B cell (primary cell): ENCODE measurements around the gene OSER1. TPM values are rescaled to one million over a fixed set of nuclear protein-coding genes. Genes with fewer than 3 reads are reported as not detected.

Experiments
- ATAC-seq: fragments of 200-7000 bp; cut with Tn5 transposase; one replicate; pipeline ENCODE4 v1.10.0; 2021; ENCODE audit warnings: low read depth, mild to moderate bottlenecking, moderate number of reproducible peaks, moderate library complexity
- CTCF ChIA-PET: fragments of 350-600 bp; sonication (Branson Sonifier 250); formaldehyde crosslinking; loops from one replicate; lab custom pipeline; 2021; ENCODE audit warnings: antibody characterized with exemption, inconsistent platforms; lab: Charles Lee
- POLR2A ChIA-PET: fragments of 350-600 bp; sonication (Branson Sonifier 250); formaldehyde crosslinking; loops from one replicate; lab custom pipeline; 2021; ENCODE audit warnings: antibody characterized with exemption; lab: Charles Lee
- DNase-seq: peaks from one replicate; pipeline ENCODE4 v3.0.0; 2013
- H2AFZ ChIP-seq: 2 replicates; pipeline ENCODE4 v1.6.1; 2012; ENCODE audit warnings: mild to moderate bottlenecking, low read depth, low read length; ENCODE audit not compliant: insufficient read depth, poor library complexity, severe bottlenecking
- H3K27ac ChIP-seq, 2 donors: 1 replicate in 1 of 2; 2 replicates in 1 of 2; pipeline ENCODE4 v1.5.1; 2012 to 2013; ENCODE audit warnings: low read length in 2 of 2, mild to moderate bottlenecking in 2 of 2, moderate library complexity in 1 of 2
- H3K27me3 ChIP-seq, 4 experiments: fragments of 200-600 bp in 1 of 4; sonication (generic) in 1 of 4; replicated peaks in 1 of 4; 1 replicate in 2 of 4; 2 replicates in 2 of 4; pipeline versions ENCODE4 v1.6.1 to v1.7.0; 2013 to 2016; ENCODE audit warnings: low read length in 3 of 4, mild to moderate bottlenecking in 2 of 4, mixed read lengths in 1 of 4, moderate library complexity in 1 of 4; ENCODE audit not compliant: insufficient read depth in 4 of 4, control insufficient read depth in 3 of 4; ENCODE audit errors: control extremely low read depth in 1 of 4
- H3K36me3 ChIP-seq, 2 experiments: replicated peaks in 1 of 2; 1 replicate in 1 of 2; 2 replicates in 1 of 2; pipeline versions ENCODE4 v1.6.1 to v1.7.1; 2013; ENCODE audit warnings: low read length in 1 of 2; ENCODE audit not compliant: insufficient read depth in 2 of 2, control insufficient read depth in 1 of 2; ENCODE audit errors: control extremely low read depth in 1 of 2, extremely low read depth in 1 of 2
- H3K4me1 ChIP-seq, 2 donors: fragments of 200-600 bp in 1 of 2; sonication (generic) in 1 of 2; 1 replicate in 1 of 2; 2 replicates in 1 of 2; pipeline versions ENCODE4 v1.5.1 to v1.6.1; 2013 to 2017; ENCODE audit warnings: low read length in 2 of 2; ENCODE audit not compliant: control insufficient read depth in 2 of 2, insufficient read depth in 2 of 2
- H3K4me2 ChIP-seq: replicated peaks from 2 replicates; pipeline ENCODE3; 2012; ENCODE audit warnings: mild to moderate bottlenecking, low read depth, low read length; ENCODE audit not compliant: poor library complexity, severe bottlenecking
- H3K4me3 ChIP-seq, 5 experiments: fragments of 200-600 bp in 1 of 5; sonication (generic) in 1 of 5; 1 replicate in 3 of 5; 2 replicates in 2 of 5; pipeline versions ENCODE4 v1.5.1 to v1.7.0; 2011 to 2016; ENCODE audit warnings: low read length in 4 of 5, mild to moderate bottlenecking in 4 of 5, low read depth in 2 of 5, control low read depth in 1 of 5, moderate library complexity in 1 of 5; ENCODE audit not compliant: insufficient read depth in 1 of 5; ENCODE audit errors: control extremely low read depth in 1 of 5, extremely low read depth in 1 of 5
- H3K79me2 ChIP-seq: fragments of 200-600 bp; sonication (generic); one replicate; pipeline ENCODE4 v1.6.0; 2016; ENCODE audit warnings: low read length; ENCODE audit not compliant: control insufficient read depth, insufficient read depth
- H3K9ac ChIP-seq: fragments of 200-600 bp; sonication (generic); 2 replicates; pipeline ENCODE4 v1.6.1; 2017; ENCODE audit warnings: mild to moderate bottlenecking, low read length, moderate library complexity
- H3K9me3 ChIP-seq, 3 donors: one replicate each; pipeline versions ENCODE4 v1.6.1 to v1.7.1; 2013; ENCODE audit warnings: low read length in 2 of 3; ENCODE audit not compliant: control insufficient read depth in 2 of 3, insufficient read depth in 1 of 3; ENCODE audit errors: control extremely low read depth in 1 of 3
- H4K20me1 ChIP-seq: 2 replicates; pipeline ENCODE4 v1.6.0; 2012; ENCODE audit warnings: mild to moderate bottlenecking, low read length; ENCODE audit not compliant: insufficient read depth, control insufficient read depth, poor library complexity, severe bottlenecking
- H3K27ac Mint-ChIP-seq: one replicate; pipeline ENCODE4 v1.8.0; 2021; ENCODE audit warnings: mixed read lengths
- H3K27me3 Mint-ChIP-seq: one replicate; pipeline ENCODE4 v1.8.0; 2021; ENCODE audit warnings: mixed read lengths
- H3K4me1 Mint-ChIP-seq: one replicate; pipeline ENCODE4 v1.8.0; 2021; ENCODE audit warnings: mixed read lengths
- H3K4me3 Mint-ChIP-seq: one replicate; pipeline ENCODE4 v1.8.0; 2021; ENCODE audit warnings: mixed read lengths
- H3K9me3 Mint-ChIP-seq: one replicate; pipeline ENCODE4 v1.8.0; 2022; ENCODE audit warnings: mixed read lengths; ENCODE audit not compliant: insufficient read depth
- EZH2 ChIP-seq: IDR thresholded peaks from 2 replicates; pipeline ENCODE4 v1.6.1; 2012; ENCODE audit warnings: borderline replicate concordance, low read depth, mild to moderate bottlenecking, moderate library complexity, low read length; ENCODE audit not compliant: insufficient read depth, poor library complexity, severe bottlenecking
- WGBS: methylation state at CpG from one replicate; pipeline ENCODE4 v1.1.5; 2013; ENCODE audit warnings: missing lambda C conversion rate; ENCODE audit not compliant: insufficient coverage; 5-methylcytosine and 5-hydroxymethylcytosine counted together
- intact Hi-C: fragments of 100-400 bp; cut with micrococcal nuclease; formaldehyde crosslinking; loops from one replicate; pipeline ENCODE4 v1.10.0; 2022
- polyA plus RNA-seq: library from polyadenylated mRNA; depleted of rRNA; stranded (reverse); fragments of >200 nt; gene quantifications from 2 replicates; pipeline ENCODE4 v1.2.3, GENCODE V29; 2012
- total RNA-seq, 2 donors: library from RNA; stranded (reverse); fragments of 120-200 nt in 1 of 2; gene quantifications; 1 replicate in 1 of 2; 2 replicates in 1 of 2; pipeline versions ENCODE4 v1.2.3 to v1.2.4, GENCODE V29; 2013 to 2022
- TF ChIP-seq, protein P1 (sequence below): fragments of 200-600 bp; IDR thresholded peaks from one replicate; pipeline ENCODE4 v1.8.0; 2022; ENCODE audit warnings: antibody characterized with exemption, mild to moderate bottlenecking

Gene OSER1
- total and polyA plus RNA-seq, 2 donors (not counting 1 experiment from before 2014, with no cell fraction given), result 80.0 to 130 TPM

- Mint-ChIP-seq H3K27me3 (peaks cover 53% of the 10 kb centered on the region), H3K27ac (no peak overlapping the region), H3K9me3 (peaks cover 2% of the 10 kb centered on the region), H3K4me1 (no peaks in the 10 kb centered on the region), H3K4me3 (no peak overlapping the region)
- Histone ChIP-seq H4K20me1 (no peaks in the 10 kb centered on the region), H3K36me3 (no peaks in the 10 kb centered on the region), H2AFZ (no peak overlapping the region), H3K27ac (no peak overlapping the region), H3K4me2 (no peak overlapping the region), H3K79me2 (no peaks in the 10 kb centered on the region), H3K4me1 (no peaks in the 10 kb centered on the region), H3K9me3 (peaks cover 0 to 5% (median 0%) of the 10 kb centered on the region in 3 donors), H3K27me3 (peaks cover 0 to 20% (median 8%) of the 10 kb centered on the region in 4 experiments), H3K9ac (no peak overlapping the region), H3K4me3 (no peak overlapping the region)
- 71% methylated on average over 5 of the region's 5 CpGs for WGBS
- ChIA-PET POLR2A (no interaction called here), CTCF (interaction anchor here (1.2 kb wide), 1 partner anchor 12 kb away, joined by 4 read pairs; no protein-coding TSS in a partner anchor)
- intact Hi-C loops, result no loop called here
- ATAC-seq (no peak), DNase-seq (no peak)
- TF ChIP-seq, protein P1, sequence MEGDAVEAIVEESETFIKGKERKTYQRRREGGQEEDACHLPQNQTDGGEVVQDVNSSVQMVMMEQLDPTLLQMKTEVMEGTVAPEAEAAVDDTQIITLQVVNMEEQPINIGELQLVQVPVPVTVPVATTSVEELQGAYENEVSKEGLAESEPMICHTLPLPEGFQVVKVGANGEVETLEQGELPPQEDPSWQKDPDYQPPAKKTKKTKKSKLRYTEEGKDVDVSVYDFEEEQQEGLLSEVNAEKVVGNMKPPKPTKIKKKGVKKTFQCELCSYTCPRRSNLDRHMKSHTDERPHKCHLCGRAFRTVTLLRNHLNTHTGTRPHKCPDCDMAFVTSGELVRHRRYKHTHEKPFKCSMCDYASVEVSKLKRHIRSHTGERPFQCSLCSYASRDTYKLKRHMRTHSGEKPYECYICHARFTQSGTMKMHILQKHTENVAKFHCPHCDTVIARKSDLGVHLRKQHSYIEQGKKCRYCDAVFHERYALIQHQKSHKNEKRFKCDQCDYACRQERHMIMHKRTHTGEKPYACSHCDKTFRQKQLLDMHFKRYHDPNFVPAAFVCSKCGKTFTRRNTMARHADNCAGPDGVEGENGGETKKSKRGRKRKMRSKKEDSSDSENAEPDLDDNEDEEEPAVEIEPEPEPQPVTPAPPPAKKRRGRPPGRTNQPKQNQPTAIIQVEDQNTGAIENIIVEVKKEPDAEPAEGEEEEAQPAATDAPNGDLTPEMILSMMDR, result no peak
- no peak for TF ChIP-seq EZH2
Measured at GRCh38 chr20:44173116-44173515, 37.5 kb downstream of the OSER1 start.

DNA sequence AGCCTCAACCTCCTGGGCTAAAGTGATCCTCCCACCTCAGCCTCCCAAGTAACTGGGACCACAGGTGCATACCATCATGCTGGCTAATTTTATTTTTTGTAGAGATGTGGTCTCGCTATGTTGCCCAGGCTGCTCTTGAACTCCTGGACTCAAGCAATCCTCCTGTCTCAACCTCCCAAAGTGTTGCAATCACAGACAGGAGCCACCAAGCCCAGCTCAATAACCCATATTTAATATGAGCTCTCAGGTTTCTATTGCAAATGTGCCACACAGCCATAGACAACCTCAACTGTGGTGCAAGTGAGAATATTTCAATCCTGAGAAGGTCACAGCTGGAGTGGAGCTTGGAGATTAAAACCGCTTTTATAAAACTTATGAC is 38.0 kb downstream of the OSER1 start:
- ChIA-PET POLR2A (no interaction called here), CTCF (interaction anchor here (1.2 kb wide), 1 partner anchor 13 kb away, joined by 4 read pairs; no protein-coding TSS in a partner anchor)
- no peak for TF ChIP-seq EZH2
- Mint-ChIP-seq H3K4me1 (no peaks in the 10 kb centered on the region), H3K9me3 (peaks cover 2% of the 10 kb centered on the region), H3K27ac (no peak overlapping the region), H3K4me3 (no peak overlapping the region), H3K27me3 (peaks cover 59% of the 10 kb centered on the region)
- peaks cover 0 to 20% (median 8%) of the 10 kb centered on the region in 4 experiments for H3K27me3 ChIP-seq
- H3K4me3 ChIP-seq, result no peak overlapping the region
- no peaks in the 10 kb centered on the region for H4K20me1 ChIP-seq
- H3K9ac ChIP-seq, result no peak overlapping the region
- H3K36me3 ChIP-seq, result no peaks in the 10 kb centered on the region
- DNase-seq (no peak), ATAC-seq (no peak)
- H3K27ac ChIP-seq, result no peak overlapping the region
- H3K4me2 ChIP-seq, result no peak overlapping the region
- no peaks in the 10 kb centered on the region for H3K79me2 ChIP-seq
- H3K9me3 ChIP-seq, result peaks cover 0 to 5% (median 0%) of the 10 kb centered on the region in 3 donors
- H2AFZ ChIP-seq, result no peak overlapping the region
- intact Hi-C loops, result no loop called here
- no CpG with 5 or more reads among the region's 2 CpGs for WGBS
- H3K4me1 ChIP-seq, result no peaks in the 10 kb centered on the region
